AML-193 (cell line): Measurements from ENCODE around the gene OR52B6.
"Not testable (repeated sequence)": the region's sequence is repeated elsewhere in the genome, so short reads cannot be mapped to it uniquely, and the experiment has no call there.

Experiments used
- DNase-seq, 2 experiments: peaks; one replicate each; lab custom pipeline; 2025; lab: John Stamatoyannopoulos, UW

The OR52B6 gene, protein sequence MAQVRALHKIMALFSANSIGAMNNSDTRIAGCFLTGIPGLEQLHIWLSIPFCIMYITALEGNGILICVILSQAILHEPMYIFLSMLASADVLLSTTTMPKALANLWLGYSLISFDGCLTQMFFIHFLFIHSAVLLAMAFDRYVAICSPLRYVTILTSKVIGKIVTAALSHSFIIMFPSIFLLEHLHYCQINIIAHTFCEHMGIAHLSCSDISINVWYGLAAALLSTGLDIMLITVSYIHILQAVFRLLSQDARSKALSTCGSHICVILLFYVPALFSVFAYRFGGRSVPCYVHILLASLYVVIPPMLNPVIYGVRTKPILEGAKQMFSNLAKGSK

DNA sequence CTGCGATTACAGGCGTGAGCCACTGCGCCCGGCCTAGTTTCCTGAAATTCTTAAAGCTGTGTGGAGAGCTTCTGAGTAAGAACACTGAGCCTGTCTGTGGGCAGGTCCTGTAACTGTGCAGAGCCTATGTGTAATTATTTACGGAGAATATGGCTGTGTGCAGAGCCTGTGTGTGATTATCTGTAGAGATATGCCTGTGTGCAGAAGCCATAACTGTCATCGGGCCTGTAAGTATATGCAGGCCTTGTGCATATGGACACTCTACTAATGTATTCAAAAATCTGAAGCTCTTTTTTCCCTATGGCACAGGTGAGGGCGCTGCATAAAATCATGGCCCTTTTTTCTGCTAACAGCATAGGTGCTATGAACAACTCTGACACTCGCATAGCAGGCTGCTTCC, at the start of gene OR52B6:
Gene OR52B6 (plus strand): TSS at position 301 of the 400 bp plus-strand sequence. CDS start 0 bp downstream, at position 301.
- DNase-seq: no peak

- DNase-seq: no peak
Measured at GRCh38 chr11:5531053-5531831, 49.4 kb upstream of the OR52B6 start.

DNA sequence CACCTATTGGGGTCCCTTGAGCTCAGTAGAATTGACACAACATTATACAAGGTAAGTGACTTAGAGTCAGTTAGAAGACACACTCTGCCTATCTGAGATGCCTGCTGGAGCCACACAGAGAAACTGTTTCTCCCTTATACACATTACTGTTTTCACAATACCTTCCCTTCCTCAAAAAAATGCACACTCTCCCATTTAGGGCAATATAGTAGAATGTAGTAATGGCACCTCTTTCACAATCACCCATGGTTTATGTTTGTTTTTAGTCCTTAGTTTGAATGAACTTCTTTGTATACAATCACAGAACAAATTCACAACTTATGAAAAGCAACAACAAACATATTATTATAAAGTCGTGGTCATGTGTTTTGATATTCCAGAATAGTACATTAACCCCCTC, 46.6 kb upstream of the OR52B6 start:
- DNase-seq: peak; percentile 18 to 38

DNA sequence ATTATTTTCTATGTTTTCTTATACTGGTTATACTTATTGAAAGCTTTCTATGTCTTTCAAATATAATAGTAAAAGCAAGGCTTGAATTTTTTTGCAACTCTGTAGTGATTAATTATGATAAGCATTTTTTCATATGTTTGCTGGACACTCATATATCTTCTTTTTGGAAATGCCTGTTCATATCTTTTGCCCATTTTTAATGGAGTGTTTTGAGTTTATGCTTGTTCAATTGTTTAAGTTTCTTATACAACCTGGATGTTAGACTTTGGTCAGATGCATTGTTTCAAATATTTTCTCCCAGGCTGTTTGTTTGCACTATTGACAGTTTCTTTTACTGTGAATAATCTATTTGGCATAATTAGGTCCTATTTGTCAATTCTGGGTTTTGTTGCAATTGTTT, 44.2 kb upstream of the OR52B6 start:
- DNase-seq: no peak

- DNase-seq: no peak
Measured at GRCh38 chr11:5541427-5541826, 39.2 kb upstream of the OR52B6 start.

DNA sequence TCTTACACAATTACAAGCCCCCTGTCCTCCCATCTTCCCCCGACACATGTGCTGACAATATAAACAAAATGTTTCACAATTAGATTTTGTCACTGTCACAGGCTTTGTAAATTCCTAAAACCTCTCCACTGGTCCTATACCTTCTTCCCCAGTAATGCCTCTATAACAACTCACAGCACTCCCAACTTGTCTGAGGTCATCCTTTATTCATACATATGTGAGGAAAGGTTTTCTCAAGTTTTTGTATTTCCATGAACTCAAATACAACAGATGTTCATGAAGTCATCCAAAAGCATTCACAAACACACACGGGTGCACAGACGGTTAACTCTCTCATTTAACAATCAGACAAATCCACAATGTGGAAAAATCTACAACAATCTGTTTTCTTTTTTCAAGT, 34.2 kb upstream of the OR52B6 start:
- no peak for DNase-seq

DNA sequence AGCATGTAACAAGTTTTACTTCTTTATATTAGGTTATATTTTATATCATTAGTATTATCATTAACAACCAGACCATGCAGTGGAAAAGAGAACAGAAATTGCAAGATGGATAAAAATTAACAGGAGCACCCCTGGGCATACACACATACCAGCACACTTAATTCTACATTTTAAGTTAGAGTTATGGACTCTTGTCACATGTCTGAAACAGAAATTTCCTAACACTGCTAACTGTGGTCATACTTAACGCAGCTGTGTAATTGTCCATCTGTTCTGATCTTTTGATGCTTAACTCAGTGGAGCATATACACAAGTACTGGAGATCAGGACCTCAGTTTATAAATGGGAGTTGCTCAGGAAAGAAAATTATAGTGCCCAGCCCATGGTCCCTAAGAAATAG, 32.7 kb upstream of the OR52B6 start:
- no peak for DNase-seq

DNA sequence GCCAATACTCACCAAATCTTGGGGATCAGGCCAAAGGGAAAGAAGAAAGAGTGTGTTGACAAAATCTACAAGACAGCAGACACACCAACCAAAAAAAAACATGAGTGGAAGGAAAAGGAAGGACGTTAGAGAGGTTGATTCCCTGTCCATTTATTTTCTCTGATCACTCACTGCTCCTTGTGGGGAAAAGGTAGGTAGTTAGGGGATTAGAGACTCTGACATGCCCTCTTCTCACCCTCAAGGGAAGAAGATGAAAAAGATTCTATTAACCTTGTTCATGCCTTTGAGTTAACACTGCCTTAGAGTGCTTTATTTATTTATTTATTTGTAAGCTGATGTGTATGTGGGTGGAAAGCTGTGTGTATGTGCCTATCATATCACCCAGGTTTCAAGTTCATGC, 32.2 kb upstream of the OR52B6 start, which contains the start of gene OR52H1:
Gene OR52H1 (minus strand): TSS at position 101 of the 400 bp plus-strand sequence. CDS start 3,035 bp downstream, outside the sequence.
- DNase-seq: no peak

DNA sequence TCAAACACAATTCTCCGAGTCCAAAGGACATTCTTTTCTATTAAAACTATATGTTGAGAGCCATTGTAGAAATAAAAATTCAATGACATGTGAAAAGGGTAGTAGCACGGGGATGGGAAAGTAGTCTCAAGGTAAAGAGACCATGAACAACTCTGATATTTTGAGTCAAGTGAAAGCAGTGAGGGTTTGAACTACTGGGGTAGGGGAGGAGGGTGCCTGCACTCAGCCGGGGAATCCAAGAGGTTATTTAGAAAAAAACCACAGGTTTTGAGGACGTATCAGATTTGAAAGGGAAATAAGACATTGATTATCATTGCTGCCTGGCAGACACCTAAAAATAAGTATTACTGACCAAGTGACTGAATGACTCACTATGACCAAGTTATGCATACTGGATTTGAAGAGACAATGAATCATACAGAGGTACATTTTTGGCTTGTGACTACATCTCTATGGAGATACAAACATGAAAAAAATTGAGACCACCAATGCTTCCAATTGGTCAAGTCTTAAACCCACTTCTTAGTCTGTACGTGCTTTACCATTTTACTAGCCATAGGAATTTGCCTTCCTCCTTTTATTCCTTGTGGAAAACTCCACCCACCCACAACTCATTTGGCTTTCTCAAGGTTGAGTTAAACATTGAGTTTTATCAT, 30.1 kb upstream of the OR52B6 start:
- DNase-seq: no peak

DNA sequence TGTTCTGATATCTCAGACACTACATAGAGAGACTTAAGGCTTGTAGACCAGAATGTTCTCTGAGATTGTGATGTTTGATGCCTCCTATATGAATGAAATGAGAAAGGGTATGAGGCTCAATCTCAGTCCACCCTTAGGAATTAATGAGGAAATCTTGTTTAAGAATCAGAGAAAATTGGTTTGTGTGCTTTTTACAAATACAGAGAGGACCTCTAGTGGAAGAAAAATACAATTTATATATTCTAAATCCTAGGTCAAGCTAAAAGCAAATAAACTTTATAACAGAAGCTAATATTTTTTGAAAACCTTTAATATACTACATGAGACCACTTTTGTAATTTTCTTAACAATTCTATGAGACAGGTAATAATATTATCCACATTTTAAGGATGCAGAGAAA, 27.3 kb upstream of the OR52B6 start:
- peak; percentile 39 to 53 for DNase-seq

DNA sequence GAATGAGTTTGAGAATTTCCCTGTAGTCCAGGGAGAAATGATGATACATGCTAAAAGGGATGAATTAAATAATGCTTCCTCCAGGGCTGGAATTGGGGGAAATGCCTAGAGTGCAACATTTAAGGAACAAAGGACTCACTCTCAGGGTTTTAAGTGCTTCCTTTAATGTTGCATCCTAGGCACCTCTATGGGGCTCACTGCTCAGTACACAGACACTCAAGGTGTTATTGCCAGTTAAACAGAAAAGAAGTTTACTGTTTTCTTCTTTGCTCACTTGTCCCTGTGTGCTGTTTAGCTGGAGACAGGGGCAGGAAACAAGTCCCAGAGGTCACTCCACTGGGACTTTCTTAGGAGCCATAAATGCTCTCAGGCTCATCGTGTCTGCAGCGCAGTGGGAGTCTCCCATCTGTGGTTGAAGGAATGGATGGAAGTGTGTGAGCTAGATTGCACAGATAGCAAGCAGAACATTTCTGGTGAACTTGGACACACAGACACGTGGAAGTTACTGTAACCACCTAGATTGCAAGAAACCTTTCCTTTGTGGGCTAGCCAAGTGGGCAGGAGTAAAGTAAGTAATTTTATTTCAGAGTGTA, 24.0 kb upstream of the OR52B6 start:
- DNase-seq: no peak

DNA sequence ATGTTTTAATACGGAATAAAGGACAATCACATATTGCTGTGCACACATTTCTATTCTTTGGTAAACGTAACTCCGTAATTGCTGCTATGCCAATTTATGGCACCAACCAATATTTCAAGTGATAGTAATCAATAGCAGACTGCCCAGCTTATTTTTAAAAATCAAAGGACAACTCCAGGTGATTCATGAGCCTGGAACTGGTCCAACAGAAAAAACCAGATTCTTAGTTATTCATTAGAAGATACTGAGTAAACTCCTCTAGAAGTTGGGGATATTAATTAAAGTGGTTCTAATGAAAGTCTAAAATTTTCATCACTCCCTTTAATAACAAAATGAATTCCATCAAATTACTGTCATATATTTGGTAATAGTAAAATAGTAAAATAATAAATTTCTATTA, 22.9 kb upstream of the OR52B6 start:
- no peak for DNase-seq

- DNase-seq: peak; percentile 74 to 78
Measured at GRCh38 chr11:5564259-5565019, 16.2 kb upstream of the OR52B6 start.

- DNase-seq: no peak
Measured at GRCh38 chr11:5574654-5575053, 6.0 kb upstream of the OR52B6 start.

GRCh38 chr11:5575152-5575551, 5.5 kb upstream of the OR52B6 start:
- no peak for DNase-seq

GRCh38 chr11:5577101-5577500, 3.6 kb upstream of the OR52B6 start:
- no peak for DNase-seq

GRCh38 chr11:5581014-5581413, 337 bp downstream of the OR52B6 start:
- DNase-seq: no peak

GRCh38 chr11:5584458-5584857, 3.8 kb downstream of the OR52B6 start:
- DNase-seq: not testable (repeated sequence)

DNA sequence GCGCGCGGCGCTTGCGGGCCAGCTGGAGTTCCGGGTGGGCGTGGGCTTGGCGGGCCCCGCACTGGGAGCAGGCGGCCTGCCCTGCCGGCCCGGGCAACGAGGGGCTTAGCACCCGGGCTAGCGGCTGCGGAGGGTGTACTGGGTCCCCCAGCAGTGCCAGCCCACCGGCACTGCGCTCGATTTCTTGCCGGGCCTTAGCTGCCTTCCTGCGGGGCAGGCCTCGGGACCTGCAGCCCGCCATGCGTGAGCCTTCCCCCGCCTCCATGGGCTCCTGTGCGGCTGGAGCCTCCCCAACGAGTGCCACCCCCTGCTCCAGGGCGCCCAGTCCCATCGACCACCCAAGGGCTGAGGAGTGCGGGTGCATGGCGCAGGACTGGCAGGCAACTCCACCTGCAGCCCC, 9.2 kb downstream of the OR52B6 start:
- not testable (repeated sequence) for DNase-seq

DNA sequence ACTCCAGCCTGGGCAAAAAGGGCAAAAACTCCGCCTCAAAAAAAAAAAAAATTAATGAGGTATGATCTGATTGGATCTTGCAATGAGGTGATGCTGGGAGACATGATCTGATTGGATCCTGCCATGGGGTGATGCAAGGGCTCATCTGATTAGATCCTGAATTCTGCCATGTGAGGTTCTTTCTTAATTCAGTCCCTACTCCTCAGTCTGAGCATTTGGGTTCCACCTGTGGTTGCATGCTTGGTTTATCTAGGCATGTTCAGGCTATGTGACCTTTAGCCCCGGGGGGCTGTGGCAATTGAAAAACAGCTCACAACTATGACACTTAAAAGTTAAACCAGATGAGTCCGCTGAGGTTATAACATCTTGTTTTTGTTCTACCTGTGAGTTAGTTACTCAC, 10.9 kb downstream of the OR52B6 start:
- no peak for DNase-seq

DNA sequence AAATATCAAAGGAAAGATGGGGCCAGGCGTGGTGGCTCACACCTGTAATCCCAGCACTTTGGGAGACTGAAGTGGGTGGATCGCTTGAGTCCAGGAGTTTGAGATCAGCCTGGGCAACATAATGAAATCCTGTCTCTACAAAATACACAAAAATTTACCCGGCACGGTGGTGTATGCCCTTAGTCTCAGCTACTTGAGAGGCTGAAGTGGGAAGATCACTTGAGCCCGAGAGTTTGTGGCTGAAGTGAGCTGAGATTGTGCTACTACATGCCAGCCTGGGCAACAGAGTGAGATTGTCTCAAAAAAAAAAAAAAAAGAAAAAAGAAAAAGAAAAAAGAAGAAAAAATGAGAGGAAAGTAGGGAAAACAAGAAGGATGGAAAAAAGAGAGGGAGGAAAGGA, 11.9 kb downstream of the OR52B6 start:
- DNase-seq: no peak

- DNase-seq: no peak
Measured at GRCh38 chr11:5593146-5593545, 12.5 kb downstream of the OR52B6 start.
